ENCODE results near the gene SNAP23.

Gene SNAP23

GRCh38 chr15:42456531-42456930 is 38.9 kb upstream of the SNAP23 start:
- no peak for DNase-seq (ENCODE audit: low read depth)
- TF ChIP-seq, protein P1, sequence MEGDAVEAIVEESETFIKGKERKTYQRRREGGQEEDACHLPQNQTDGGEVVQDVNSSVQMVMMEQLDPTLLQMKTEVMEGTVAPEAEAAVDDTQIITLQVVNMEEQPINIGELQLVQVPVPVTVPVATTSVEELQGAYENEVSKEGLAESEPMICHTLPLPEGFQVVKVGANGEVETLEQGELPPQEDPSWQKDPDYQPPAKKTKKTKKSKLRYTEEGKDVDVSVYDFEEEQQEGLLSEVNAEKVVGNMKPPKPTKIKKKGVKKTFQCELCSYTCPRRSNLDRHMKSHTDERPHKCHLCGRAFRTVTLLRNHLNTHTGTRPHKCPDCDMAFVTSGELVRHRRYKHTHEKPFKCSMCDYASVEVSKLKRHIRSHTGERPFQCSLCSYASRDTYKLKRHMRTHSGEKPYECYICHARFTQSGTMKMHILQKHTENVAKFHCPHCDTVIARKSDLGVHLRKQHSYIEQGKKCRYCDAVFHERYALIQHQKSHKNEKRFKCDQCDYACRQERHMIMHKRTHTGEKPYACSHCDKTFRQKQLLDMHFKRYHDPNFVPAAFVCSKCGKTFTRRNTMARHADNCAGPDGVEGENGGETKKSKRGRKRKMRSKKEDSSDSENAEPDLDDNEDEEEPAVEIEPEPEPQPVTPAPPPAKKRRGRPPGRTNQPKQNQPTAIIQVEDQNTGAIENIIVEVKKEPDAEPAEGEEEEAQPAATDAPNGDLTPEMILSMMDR (conservative IDR thresholded peaks at IDR 0.05; ENCODE audit: low read depth, low read length), result no peak
- peak overlapping the region; percentile 64 for H3K4me3 ChIP-seq (ENCODE audit: low read length)

- DNase-seq (ENCODE audit: low read depth), result no peak
- TF ChIP-seq, protein P1 (conservative IDR thresholded peaks at IDR 0.05; ENCODE audit: low read depth, low read length), result no peak
- H3K4me3 ChIP-seq (ENCODE audit: low read length), result peak overlapping the region; percentile 64
These were observed 38.5 kb upstream of the SNAP23 start for GRCh38 chr15:42456971-42457370.

- TF ChIP-seq, protein P1 (conservative IDR thresholded peaks at IDR 0.05; ENCODE audit: low read depth, low read length), result no peak
- peak overlapping the region; percentile 64 for H3K4me3 ChIP-seq (ENCODE audit: low read length)
- peak; percentile 96 for DNase-seq (ENCODE audit: low read depth)
These were observed 37.7 kb upstream of the SNAP23 start for GRCh38 chr15:42457445-42458442.

DNA sequence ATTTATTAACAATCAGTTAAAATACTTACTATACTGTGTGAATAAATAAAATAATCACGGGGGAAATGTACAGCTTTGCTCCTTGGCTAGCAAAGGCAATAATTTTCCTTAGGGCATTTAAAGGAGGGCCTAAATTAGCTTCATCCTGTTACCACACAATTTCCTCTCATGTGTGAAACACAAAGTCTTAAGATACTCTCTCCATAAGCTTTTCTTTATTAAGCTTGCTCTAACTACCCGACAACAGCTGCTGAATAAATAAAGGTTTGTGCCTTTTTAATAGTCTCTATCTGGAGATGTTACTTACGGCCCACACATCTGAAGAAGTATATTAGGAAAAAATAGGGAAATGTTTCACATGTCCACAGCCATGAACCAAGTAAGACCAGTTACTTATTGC is 34.2 kb upstream of the SNAP23 start:
- TF ChIP-seq, protein P1 (conservative IDR thresholded peaks at IDR 0.05; ENCODE audit: low read depth, low read length), result no peak
- DNase-seq (ENCODE audit: low read depth), result no peak
- no peak overlapping the region for H3K4me3 ChIP-seq (ENCODE audit: low read length)

GRCh38 chr15:42465520-42466259 is 29.7 kb upstream of the SNAP23 start:
- H3K4me3 ChIP-seq (ENCODE audit: low read length), result no peak overlapping the region
- TF ChIP-seq, protein P1 (conservative IDR thresholded peaks at IDR 0.05; ENCODE audit: low read depth, low read length), result no peak
- no peak for DNase-seq (ENCODE audit: low read depth)

DNA sequence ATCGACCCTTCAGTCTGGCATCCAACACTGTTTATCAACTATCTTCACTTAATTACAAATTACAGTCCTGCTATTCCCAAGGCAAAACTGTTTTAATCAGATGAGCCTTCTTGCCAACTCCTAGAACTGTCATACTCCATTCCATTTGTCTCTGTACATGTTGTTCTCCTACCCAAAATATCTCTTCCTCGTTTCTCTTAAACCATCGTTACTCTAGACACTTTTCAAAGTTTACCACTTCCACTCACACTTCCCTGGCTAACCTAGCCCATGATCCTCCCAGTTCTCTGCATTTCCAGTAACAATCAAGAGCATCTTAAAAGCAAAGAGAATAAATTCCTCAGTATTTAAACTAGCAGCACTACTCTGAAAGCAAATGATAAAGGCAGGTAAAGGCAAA is 24.4 kb upstream of the SNAP23 start:
- no peak overlapping the region for H3K4me3 ChIP-seq (ENCODE audit: low read length)
- DNase-seq (ENCODE audit: low read depth), result no peak
- TF ChIP-seq, protein P1 (conservative IDR thresholded peaks at IDR 0.05; ENCODE audit: low read depth, low read length), result no peak
